Skeletal muscle satellite cell (primary cell): Measurements from ENCODE around the gene PZP.
"Not testable (repeated sequence)": the region's sequence is repeated elsewhere in the genome, so short reads cannot be mapped to it uniquely, and the experiment has no call there.

Experiments used
- H3K27me3 ChIP-seq: 2 replicates; pipeline ENCODE4 v1.7.0; 2013; ENCODE audit warnings: low read length; ENCODE audit not compliant: control insufficient read depth, insufficient read depth
- H3K36me3 ChIP-seq: 2 replicates; pipeline ENCODE4 v1.7.0; 2013; ENCODE audit warnings: mild to moderate bottlenecking, control low read depth, low read length; ENCODE audit not compliant: insufficient read depth
- H3K4me1 ChIP-seq: 2 replicates; pipeline ENCODE4 v1.7.0; 2013; ENCODE audit warnings: low read length; ENCODE audit not compliant: control insufficient read depth, insufficient read depth
- H3K4me2 ChIP-seq: 2 replicates; pipeline ENCODE4 v1.7.0; 2013; ENCODE audit warnings: mild to moderate bottlenecking, low read length
- H3K4me3 ChIP-seq: 2 replicates; pipeline ENCODE4 v1.7.0; 2013; ENCODE audit warnings: low read length
- H3K9ac ChIP-seq: 2 replicates; pipeline ENCODE4 v1.7.0; 2013; ENCODE audit warnings: mild to moderate bottlenecking, low read depth, low read length, moderate library complexity
- H3K9me3 ChIP-seq: replicated peaks from 2 replicates; pipeline ENCODE4 v1.7.0; 2013; ENCODE audit warnings: mild to moderate bottlenecking, control low read depth, low read length

Gene PZP

DNA sequence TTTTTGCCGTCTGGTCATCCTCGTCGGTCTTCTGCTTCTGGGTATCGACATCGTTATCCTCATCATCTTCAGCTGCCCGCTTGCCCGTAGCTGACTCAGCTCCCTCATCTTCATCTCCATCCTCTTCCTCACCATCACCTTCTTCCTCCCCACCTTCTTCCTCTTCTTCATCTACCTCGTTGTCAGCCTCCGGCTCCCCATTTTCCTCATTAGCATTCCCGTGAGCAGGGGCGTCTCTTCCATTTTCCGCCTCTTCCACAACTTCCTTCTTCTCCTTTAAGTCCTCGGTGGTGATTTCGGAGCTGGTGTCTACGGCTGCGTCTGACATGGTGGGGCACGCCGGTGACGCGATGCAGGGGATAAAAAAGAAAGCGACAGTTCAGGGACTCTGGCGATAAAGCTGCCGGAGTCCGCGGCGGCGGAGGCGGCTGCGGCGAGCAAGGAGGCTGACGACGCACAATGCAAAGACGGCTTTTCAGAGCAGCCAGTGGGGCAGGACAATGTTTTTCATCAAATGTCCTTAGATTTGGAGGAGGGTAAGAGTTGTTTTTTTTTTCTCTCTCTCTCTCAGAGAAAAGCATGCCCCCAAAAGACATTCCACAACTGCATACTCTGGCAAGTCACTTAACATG lies 31.9 kb upstream of the PZP start:
- H3K9me3 ChIP-seq, H3K27me3 ChIP-seq, H3K9ac ChIP-seq, H3K36me3 ChIP-seq, H3K4me1 ChIP-seq, H3K4me3 ChIP-seq: not testable (repeated sequence)
- peak overlapping the region; percentile 51 for H3K4me2 ChIP-seq

GRCh38 chr12:9237286-9237685 lies 29.1 kb upstream of the PZP start:
- H3K9me3 ChIP-seq = no peaks in the 10 kb centered on the region
- no peak overlapping the region for H3K9ac ChIP-seq
- H3K4me2 ChIP-seq = no peak overlapping the region
- no peaks in the 10 kb centered on the region for H3K36me3 ChIP-seq
- no peaks in the 10 kb centered on the region for H3K4me1 ChIP-seq
- peaks cover 8% of the 10 kb centered on the region for H3K27me3 ChIP-seq
- no peak overlapping the region for H3K4me3 ChIP-seq

GRCh38 chr12:9235519-9235918 lies 27.3 kb upstream of the PZP start:
- Histone ChIP-seq H3K27me3 (peaks cover 3% of the 10 kb centered on the region), H3K9me3 (no peaks in the 10 kb centered on the region), H3K4me2 (no peak overlapping the region), H3K4me1 (no peaks in the 10 kb centered on the region), H3K4me3 (no peak overlapping the region), H3K36me3 (no peaks in the 10 kb centered on the region), H3K9ac (no peak overlapping the region)

DNA sequence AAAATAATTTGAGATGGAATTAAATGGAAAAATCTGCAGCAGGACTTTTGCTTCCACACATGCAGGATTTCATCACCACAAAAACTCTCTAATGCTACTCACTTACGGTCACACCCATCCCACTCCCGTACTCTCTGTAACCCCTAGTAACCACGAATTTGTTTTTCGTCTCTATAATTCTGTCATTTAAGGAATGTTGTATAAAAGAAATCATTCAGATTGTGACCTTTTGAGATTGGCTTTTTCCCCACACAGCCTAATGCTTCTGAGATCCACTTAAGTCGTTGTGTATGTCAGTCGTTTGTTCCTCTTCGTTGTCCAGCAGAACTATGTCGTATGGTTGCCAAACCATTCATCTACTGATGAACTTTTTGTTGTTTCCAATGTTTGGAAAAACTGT lies 19.8 kb upstream of the PZP start:
- Histone ChIP-seq H3K9ac (no peak overlapping the region), H3K4me1 (no peaks in the 10 kb centered on the region), H3K36me3 (no peaks in the 10 kb centered on the region), H3K4me2 (no peak overlapping the region), H3K4me3 (no peak overlapping the region), H3K27me3 (no peaks in the 10 kb centered on the region), H3K9me3 (no peaks in the 10 kb centered on the region)

DNA sequence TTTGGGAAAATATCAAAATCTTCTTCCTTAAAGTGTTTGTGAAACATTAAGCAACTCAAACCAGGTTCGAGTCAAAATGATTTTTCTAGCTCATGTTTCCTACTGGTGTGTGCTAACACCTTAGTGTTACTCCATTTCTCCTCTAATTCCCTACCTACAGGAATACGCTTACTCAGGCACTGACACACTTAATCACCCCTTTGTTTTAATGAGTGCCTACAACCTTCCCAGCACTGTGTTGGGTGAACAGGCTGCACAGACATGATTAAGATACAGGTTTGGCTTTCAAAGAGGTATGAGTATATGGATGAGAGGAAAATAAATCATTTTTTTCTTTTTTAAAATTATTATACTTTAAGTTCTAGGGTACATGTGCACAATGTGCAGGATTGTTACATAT lies 15.6 kb upstream of the PZP start:
- no peak overlapping the region for H3K9ac ChIP-seq
- no peaks in the 10 kb centered on the region for H3K9me3 ChIP-seq
- H3K27me3 ChIP-seq = no peaks in the 10 kb centered on the region
- no peak overlapping the region for H3K4me3 ChIP-seq
- H3K36me3 ChIP-seq = no peaks in the 10 kb centered on the region
- H3K4me2 ChIP-seq = no peak overlapping the region
- H3K4me1 ChIP-seq = no peaks in the 10 kb centered on the region

DNA sequence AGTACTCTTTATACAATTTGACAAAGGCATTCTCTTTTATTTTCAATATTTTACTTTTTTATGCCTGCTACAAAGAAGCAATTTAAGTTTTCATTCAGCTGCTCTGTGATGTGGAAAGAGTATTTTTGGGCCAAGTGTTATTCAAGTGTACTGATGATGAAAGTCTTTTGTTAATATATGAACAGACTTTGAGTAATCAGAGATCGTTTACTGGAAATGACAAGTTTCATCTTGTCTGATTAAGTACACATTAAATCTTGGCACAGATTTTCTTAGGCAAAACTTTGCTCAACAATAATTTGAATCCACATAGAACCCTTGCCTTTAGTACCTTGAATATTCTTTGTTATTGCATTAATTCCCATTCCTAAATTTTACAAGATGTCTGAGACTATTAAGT lies 13.3 kb upstream of the PZP start:
- H3K9ac ChIP-seq = no peak overlapping the region
- no peak overlapping the region for H3K4me3 ChIP-seq
- H3K9me3 ChIP-seq = no peaks in the 10 kb centered on the region
- no peaks in the 10 kb centered on the region for H3K4me1 ChIP-seq
- H3K36me3 ChIP-seq = no peaks in the 10 kb centered on the region
- no peaks in the 10 kb centered on the region for H3K27me3 ChIP-seq
- no peak overlapping the region for H3K4me2 ChIP-seq

- H3K36me3 ChIP-seq, H3K4me3 ChIP-seq, H3K9ac ChIP-seq, H3K4me2 ChIP-seq, H3K27me3 ChIP-seq, H3K4me1 ChIP-seq, H3K9me3 ChIP-seq: not testable (repeated sequence)
These were observed 12.8 kb upstream of the PZP start for GRCh38 chr12:9221011-9221410.

DNA sequence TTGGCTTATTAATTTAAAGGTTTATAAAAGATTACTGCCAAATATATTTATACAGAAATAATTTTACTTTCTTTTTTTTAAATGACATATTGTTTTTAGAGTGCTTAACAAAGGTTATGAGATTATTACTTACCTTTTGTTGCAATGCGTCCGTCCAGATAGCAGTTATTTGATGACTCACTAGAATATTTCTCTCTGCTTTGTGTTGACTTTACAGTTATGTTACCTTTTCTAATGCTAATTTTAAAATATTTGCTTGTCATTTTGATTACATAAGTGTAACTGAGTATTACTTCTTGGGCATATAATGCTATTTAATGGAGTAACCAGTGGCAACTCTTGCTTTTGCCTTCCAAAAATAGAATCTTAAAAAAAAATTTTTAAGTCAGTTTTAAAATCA lies 6.3 kb upstream of the PZP start:
- H3K9me3 ChIP-seq = no peaks in the 10 kb centered on the region
- H3K4me1 ChIP-seq = no peaks in the 10 kb centered on the region
- no peak overlapping the region for H3K4me3 ChIP-seq
- no peak overlapping the region for H3K9ac ChIP-seq
- no peaks in the 10 kb centered on the region for H3K27me3 ChIP-seq
- H3K36me3 ChIP-seq = no peaks in the 10 kb centered on the region
- H3K4me2 ChIP-seq = no peak overlapping the region

GRCh38 chr12:9211687-9212086 lies 3.5 kb upstream of the PZP start:
- H3K4me2 ChIP-seq = no peak overlapping the region
- no peaks in the 10 kb centered on the region for H3K4me1 ChIP-seq
- no peak overlapping the region for H3K4me3 ChIP-seq
- H3K27me3 ChIP-seq = peaks cover 4% of the 10 kb centered on the region
- no peaks in the 10 kb centered on the region for H3K9me3 ChIP-seq
- H3K36me3 ChIP-seq = no peaks in the 10 kb centered on the region
- no peak overlapping the region for H3K9ac ChIP-seq

DNA sequence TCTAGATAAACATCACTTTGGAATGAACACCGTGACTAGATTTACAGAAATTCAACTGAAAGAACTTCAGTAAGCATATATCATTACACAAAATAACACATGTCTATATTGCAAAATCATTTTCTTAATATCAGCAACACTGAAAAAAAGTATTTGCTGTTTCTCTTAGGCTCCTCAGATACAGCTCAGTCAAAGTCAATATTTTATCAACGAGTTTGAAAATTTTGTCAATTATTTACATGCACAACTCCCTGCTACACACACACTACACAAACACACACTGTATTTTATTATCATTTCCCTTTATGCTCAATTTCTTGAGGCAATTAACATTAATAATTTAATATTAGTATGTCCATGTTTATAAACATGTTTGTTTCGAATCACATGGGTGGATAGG lies 3.8 kb downstream of the PZP start:
- Histone ChIP-seq H3K9ac (no peak overlapping the region), H3K27me3 (peaks cover 4% of the 10 kb centered on the region), H3K4me3 (no peak overlapping the region), H3K4me2 (no peak overlapping the region), H3K9me3 (no peaks in the 10 kb centered on the region), H3K36me3 (no peaks in the 10 kb centered on the region), H3K4me1 (no peaks in the 10 kb centered on the region)

DNA sequence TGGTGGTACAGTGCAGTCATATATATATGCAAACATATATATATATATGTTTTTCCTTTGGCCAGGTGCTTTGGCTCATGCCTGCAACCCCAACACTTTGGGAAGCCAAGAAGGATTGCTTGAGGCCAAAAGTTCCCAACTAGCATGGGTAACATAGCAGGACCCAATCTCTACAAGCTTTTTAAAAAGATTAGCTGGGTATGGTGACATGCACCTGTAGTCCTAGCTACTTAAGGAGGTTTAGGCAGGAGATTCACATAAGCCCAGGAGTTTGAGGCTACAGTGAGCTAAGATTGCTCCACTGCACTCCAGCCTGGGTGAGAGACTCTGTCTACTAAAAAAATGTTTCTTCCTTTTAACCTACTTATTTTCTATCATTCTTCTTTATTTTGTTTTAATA lies 10.2 kb downstream of the PZP start:
- H3K27me3 ChIP-seq = no peaks in the 10 kb centered on the region
- H3K9ac ChIP-seq = no peak overlapping the region
- no peaks in the 10 kb centered on the region for H3K9me3 ChIP-seq
- no peak overlapping the region for H3K4me3 ChIP-seq
- H3K4me1 ChIP-seq = no peaks in the 10 kb centered on the region
- no peaks in the 10 kb centered on the region for H3K36me3 ChIP-seq
- H3K4me2 ChIP-seq = no peak overlapping the region

GRCh38 chr12:9184276-9184675 lies 23.9 kb downstream of the PZP start:
- H3K9ac ChIP-seq = no peak overlapping the region
- H3K36me3 ChIP-seq = no peaks in the 10 kb centered on the region
- H3K4me1 ChIP-seq = no peaks in the 10 kb centered on the region
- H3K9me3 ChIP-seq = no peaks in the 10 kb centered on the region
- no peak overlapping the region for H3K4me3 ChIP-seq
- H3K27me3 ChIP-seq = no peaks in the 10 kb centered on the region
- no peak overlapping the region for H3K4me2 ChIP-seq
